ENCODE results near the gene AKR1B15. TPM values are rescaled to one million over a fixed set of nuclear protein-coding genes. Genes with fewer than 3 reads are reported as not detected.

Gene AKR1B15
- total and polyA plus RNA-seq, 9 of the 15 experiments (the other 6 are each of a cell fraction or from before 2014, with no cell fraction given): not detected

- TF ChIP-seq ZNF518B (CRISPR knock-in tag; IDR thresholded peaks at IDR 0.05) (no peak), RERE (CRISPR knock-in tag; IDR thresholded peaks at IDR 0.05; ENCODE audit: borderline replicate concordance) (no peak), KLF1 (tag; IDR thresholded peaks at IDR 0.05) (no peak), TBL1XR1 (IDR thresholded peaks at IDR 0.05; ENCODE audit: low read length in 2 of 2) (0 out of 4 replicates have a peak, but pooled peaks of 1 of the 2 experiments have one; percentile 31), LEF1 (IDR thresholded peaks at IDR 0.05) (no peak), FOXK1 (CRISPR knock-in tag; IDR thresholded peaks at IDR 0.05; ENCODE audit: borderline replicate concordance) (0 out of 2 replicates have a peak, but pooled peaks have one; percentile 39), ZNF184 (CRISPR knock-in tag; IDR thresholded peaks at IDR 0.05) (no peak), SAP30 (IDR thresholded peaks at IDR 0.05; ENCODE audit: borderline replicate concordance, insufficient read depth, low read depth, low read length, poor library complexity, severe bottlenecking) (no peak), NFRKB (IDR thresholded peaks at IDR 0.05; ENCODE audit: low read depth) (no peak), JUND (IDR thresholded peaks at IDR 0.05; ENCODE audit: borderline replicate concordance, low read depth, low read length) (peak; percentile 37; the same call in 1 of the 2 replicates), JUND (tag; IDR thresholded peaks at IDR 0.05; ENCODE audit: borderline replicate concordance, low read depth, low read length) (peak; percentile 46; the same call in 1 of the 3 replicates), ZNF174 (CRISPR knock-in tag; IDR thresholded peaks at IDR 0.05) (no peak), BCLAF1 (IDR thresholded peaks at IDR 0.05; ENCODE audit: borderline replicate concordance in 1 of 2, control insufficient read depth in 1 of 2, low read depth in 2 of 2, low read length in 1 of 2) (no peak), POLR2AphosphoS2 (IDR thresholded peaks at IDR 0.05; ENCODE audit: low read length) (no peak)
These were observed 44.9 kb downstream of the AKR1B15 start (continued) for GRCh38 chr7:134593530-134594392.

Data from K562 (cell line).